Lung (tissue), 12 donors: ENCODE results near the gene ZFP92. TPM values are rescaled to one million over a fixed set of nuclear protein-coding genes. Genes with fewer than 3 reads are reported as not detected.

ENCODE experiments used
- ATAC-seq: fragments of 200-7000 bp; cut with Tn5 transposase; one replicate; pipeline ENCODE4 v1.9.1; 2020; ENCODE audit warnings: moderate number of reproducible peaks; ENCODE audit not compliant: insufficient read depth, low FRiP score
- DNase-seq, 3 donors: peaks; one replicate each; pipeline ENCODE4 v3.0.0-alpha.2; 2013 to 2017
- H3K27ac ChIP-seq, 2 donors: one replicate each; pipeline ENCODE4 v1.5.1; 2013; ENCODE audit warnings: mild to moderate bottlenecking in 2 of 2, moderate library complexity in 2 of 2, control low read depth in 1 of 2, inconsistent platforms in 1 of 2, low read depth in 1 of 2, low read length in 1 of 2
- H3K27me3 ChIP-seq, 3 donors: one replicate each; pipeline ENCODE4 v1.5.1; 2013; ENCODE audit warnings: low read length in 2 of 3; ENCODE audit not compliant: control insufficient read depth in 3 of 3, insufficient read depth in 3 of 3
- H3K36me3 ChIP-seq, 4 donors: one replicate each; pipeline ENCODE4 v1.5.1; 2013; ENCODE audit warnings: low read length in 4 of 4, mild to moderate bottlenecking in 1 of 4, moderate library complexity in 1 of 4; ENCODE audit not compliant: control insufficient read depth in 4 of 4, insufficient read depth in 4 of 4
- H3K4me1 ChIP-seq, 5 donors: one replicate each; pipeline ENCODE4 v1.5.1; 2013; ENCODE audit warnings: low read length in 5 of 5, mild to moderate bottlenecking in 2 of 5, moderate library complexity in 1 of 5; ENCODE audit not compliant: control insufficient read depth in 5 of 5, insufficient read depth in 5 of 5
- H3K4me3 ChIP-seq: one replicate; pipeline ENCODE4 v1.5.1; 2013; ENCODE audit warnings: mild to moderate bottlenecking, control low read depth, moderate library complexity
- H3K9ac ChIP-seq, 2 donors: one replicate each; pipeline ENCODE4 v1.5.1; 2013; ENCODE audit warnings: low read length in 2 of 2, control low read depth in 1 of 2; ENCODE audit not compliant: insufficient read depth in 1 of 2
- H3K9me3 ChIP-seq, 4 donors: one replicate each; pipeline ENCODE4 v1.5.1; 2013; ENCODE audit warnings: low read length in 3 of 4, mild to moderate bottlenecking in 1 of 4, moderate library complexity in 1 of 4; ENCODE audit not compliant: control insufficient read depth in 4 of 4, insufficient read depth in 3 of 4
- WGBS, 2 donors: extraction: QIAGEN DNeasy Blood & Tissue Kit; methylation state at CpG; one replicate each; pipeline ENCODE4 v1.1.7; 2013; 5-methylcytosine and 5-hydroxymethylcytosine counted together
- polyA plus RNA-seq, 2 donors: library from polyadenylated mRNA; stranded (reverse); fragments of 200-250 nt; gene quantifications; one replicate each; pipeline ENCODE4 v1.2.1, GENCODE V29; 2013
- total RNA-seq, 2 donors: library from RNA; depleted of rRNA in 1 of 2; stranded (reverse); fragments of >200 nt in 1 of 2; gene quantifications; one replicate each; pipeline ENCODE4 v1.2.1, GENCODE V29; 2014 to 2021
- TF ChIP-seq, protein P1 (sequence below): IDR thresholded peaks from 2 replicates; pipeline ENCODE4 v1.5.1; 2012; ENCODE audit warnings: mild to moderate bottlenecking; ENCODE audit errors: control extremely low read depth, extremely low read depth
- donor health status: control.
- donor health status: control.
- donor health status: Bipolar disorder and iron deficiency.
- donor health status: healthy.
- donor health status: DM: yes; HTN: yes; CAD: no.

Gene ZFP92
- total and polyA plus RNA-seq, 4 donors = 0.69 to 3.6 (median 1.5) TPM

DNA sequence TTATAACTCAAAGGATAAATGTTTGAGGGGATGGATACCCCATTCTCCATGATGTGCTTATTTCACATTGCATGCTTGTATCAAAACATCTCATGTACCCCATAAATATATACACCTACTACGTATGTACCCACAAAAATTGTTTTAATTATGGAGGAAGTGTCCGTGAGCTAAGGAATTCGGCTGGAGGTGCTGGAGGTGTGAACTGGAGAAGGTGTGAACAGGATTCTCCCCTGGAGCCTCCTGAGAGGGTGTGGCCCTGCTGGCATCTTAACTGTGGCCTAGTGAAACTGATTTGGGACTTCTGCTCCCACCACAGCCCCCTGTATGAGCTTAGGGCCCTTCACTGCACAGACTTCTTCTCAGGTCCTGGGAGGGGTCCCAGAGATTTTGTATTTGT is 33.5 kb upstream of the ZFP92 start:
- TF ChIP-seq, protein P1, sequence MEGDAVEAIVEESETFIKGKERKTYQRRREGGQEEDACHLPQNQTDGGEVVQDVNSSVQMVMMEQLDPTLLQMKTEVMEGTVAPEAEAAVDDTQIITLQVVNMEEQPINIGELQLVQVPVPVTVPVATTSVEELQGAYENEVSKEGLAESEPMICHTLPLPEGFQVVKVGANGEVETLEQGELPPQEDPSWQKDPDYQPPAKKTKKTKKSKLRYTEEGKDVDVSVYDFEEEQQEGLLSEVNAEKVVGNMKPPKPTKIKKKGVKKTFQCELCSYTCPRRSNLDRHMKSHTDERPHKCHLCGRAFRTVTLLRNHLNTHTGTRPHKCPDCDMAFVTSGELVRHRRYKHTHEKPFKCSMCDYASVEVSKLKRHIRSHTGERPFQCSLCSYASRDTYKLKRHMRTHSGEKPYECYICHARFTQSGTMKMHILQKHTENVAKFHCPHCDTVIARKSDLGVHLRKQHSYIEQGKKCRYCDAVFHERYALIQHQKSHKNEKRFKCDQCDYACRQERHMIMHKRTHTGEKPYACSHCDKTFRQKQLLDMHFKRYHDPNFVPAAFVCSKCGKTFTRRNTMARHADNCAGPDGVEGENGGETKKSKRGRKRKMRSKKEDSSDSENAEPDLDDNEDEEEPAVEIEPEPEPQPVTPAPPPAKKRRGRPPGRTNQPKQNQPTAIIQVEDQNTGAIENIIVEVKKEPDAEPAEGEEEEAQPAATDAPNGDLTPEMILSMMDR = no peak
- Histone ChIP-seq H3K9me3 (peaks cover 0 to 14% (median 4%) of the 10 kb centered on the region in 4 donors), H3K9ac (no peak overlapping the region), H3K27ac (no peak overlapping the region), H3K36me3 (no peaks in the 10 kb centered on the region), H3K4me3 (no peak overlapping the region), H3K27me3 (no peaks in the 10 kb centered on the region), H3K4me1 (peaks cover 0 to 16% (median 3%) of the 10 kb centered on the region in 5 donors)
- ATAC-seq = no peak
- DNase-seq = no peak
- WGBS, 2 donors = 76 to 98% methylated on average over 3 of the region's 3 CpGs

DNA sequence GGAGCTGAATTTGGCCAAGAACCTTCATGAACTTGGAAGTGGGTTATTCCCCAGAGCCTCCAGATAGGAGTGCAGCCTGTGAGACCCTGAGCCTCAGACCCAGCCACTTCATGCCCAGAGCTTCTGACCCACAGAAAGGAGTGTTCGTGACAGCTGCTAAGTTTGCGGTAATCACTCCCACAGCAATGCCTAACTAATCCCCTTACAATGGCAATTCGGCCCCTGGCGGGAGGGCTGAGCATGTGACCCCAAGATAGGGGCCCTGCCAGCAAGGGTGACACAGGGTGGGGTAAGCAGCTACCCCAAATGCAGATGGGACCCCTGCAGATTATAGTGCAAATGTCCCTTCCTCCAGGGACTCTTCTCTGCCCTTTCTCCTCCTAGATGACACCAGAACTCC is 32.7 kb upstream of the ZFP92 start:
- H3K36me3 ChIP-seq = no peaks in the 10 kb centered on the region
- 93 to 97% methylated on average over 4 of the region's 4 CpGs for WGBS, 2 donors
- DNase-seq = no peak

DNA sequence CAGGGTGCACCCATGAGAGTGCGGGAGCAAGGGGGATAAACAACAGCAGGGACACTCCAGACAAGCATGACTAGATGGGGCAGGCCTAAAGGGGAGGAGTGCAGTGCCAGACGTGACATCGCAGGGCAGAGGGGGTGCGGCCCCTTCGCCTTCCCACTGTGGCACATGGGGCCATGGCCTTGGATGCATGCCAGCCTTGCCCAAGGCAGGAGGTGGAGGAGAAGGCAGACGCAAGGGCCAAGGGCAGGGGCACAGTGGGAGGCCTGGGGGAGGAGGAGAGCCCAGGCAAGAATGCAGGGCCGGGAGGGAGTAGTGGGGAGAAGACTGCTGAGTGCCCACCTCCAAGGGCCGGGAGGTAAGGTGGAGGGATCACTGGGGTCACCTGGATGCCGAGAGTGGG is 31.8 kb upstream of the ZFP92 start:
- Histone ChIP-seq H3K9ac (no peak overlapping the region), H3K36me3 (no peaks in the 10 kb centered on the region), H3K4me1 (peaks cover 0 to 16% (median 3%) of the 10 kb centered on the region in 5 donors), H3K4me3 (no peak overlapping the region), H3K27me3 (no peaks in the 10 kb centered on the region), H3K9me3 (peaks cover 0 to 14% (median 4%) of the 10 kb centered on the region in 4 donors), H3K27ac (no peak overlapping the region)
- no peak for DNase-seq
- WGBS, 2 donors = 77 to 96% methylated on average over 4 to 9 of the region's 9 CpGs
- TF ChIP-seq, protein P1 = no peak
- ATAC-seq = no peak

More for the DNA sequence above, 32.7 kb upstream of the ZFP92 start:
- H3K4me3 ChIP-seq = no peak overlapping the region
- no peak overlapping the region for H3K27ac ChIP-seq
- no peak for ATAC-seq
- H3K9ac ChIP-seq = no peak overlapping the region
- H3K27me3 ChIP-seq = no peaks in the 10 kb centered on the region
- peaks cover 0 to 14% (median 4%) of the 10 kb centered on the region in 4 donors for H3K9me3 ChIP-seq
- TF ChIP-seq, protein P1 = no peak
- peaks cover 0 to 16% (median 3%) of the 10 kb centered on the region in 5 donors for H3K4me1 ChIP-seq
